GM23338 (cell line): Measurements from ENCODE around the gene ATAD3B. TPM values are rescaled to one million over a fixed set of nuclear protein-coding genes. Genes with fewer than 3 reads are reported as not detected.

Experiments used
- ATAC-seq: fragments of 200-7000 bp; cut with Tn5 transposase; 3 replicates; pipeline ENCODE4 v1.9.1; 2020
- DNase-seq: peaks from one replicate; pipeline ENCODE4 v3.0.0-alpha.2; 2015; ENCODE audit warnings: low spot score
- H2AFZ ChIP-seq: fragments of 200-600 bp; sonication (generic); 2 replicates; pipeline ENCODE4 v1.8.0; 2016; ENCODE audit warnings: antibody characterized with exemption, mild to moderate bottlenecking, moderate library complexity
- H3F3A ChIP-seq: fragments of 200-600 bp; sonication (generic); replicated peaks from 2 replicates; pipeline ENCODE4 v1.8.0; 2017; ENCODE audit warnings: antibody characterized with exemption, mixed run types, low read depth
- H3K27ac ChIP-seq: fragments of 200-600 bp; sonication (generic); 2 replicates; pipeline ENCODE4 v1.6.1; 2016; ENCODE audit warnings: low read depth
- H3K27me3 ChIP-seq: fragments of 200-600 bp; sonication (generic); 2 replicates; pipeline ENCODE4 v1.8.0; 2016; ENCODE audit warnings: mild to moderate bottlenecking, mixed run types, moderate library complexity; ENCODE audit not compliant: insufficient read depth
- H3K36me3 ChIP-seq: fragments of 200-600 bp; sonication (generic); 2 replicates; pipeline ENCODE4 v1.8.0; 2016; ENCODE audit warnings: mild to moderate bottlenecking; ENCODE audit not compliant: insufficient read depth
- H3K4me1 ChIP-seq: fragments of 200-600 bp; sonication (generic); 2 replicates; pipeline ENCODE4 v1.8.0; 2016; ENCODE audit warnings: mild to moderate bottlenecking, moderate library complexity; ENCODE audit not compliant: insufficient read depth
- H3K4me2 ChIP-seq: fragments of 200-600 bp; sonication (generic); 2 replicates; pipeline ENCODE4 v1.7.1; 2017; ENCODE audit warnings: mixed run types
- H3K4me3 ChIP-seq: fragments of 200-600 bp; sonication (generic); 2 replicates; pipeline ENCODE4 v1.6.1; 2016; ENCODE audit warnings: mixed run types
- H3K79me2 ChIP-seq: fragments of 200-600 bp; sonication (generic); replicated peaks from 2 replicates; pipeline ENCODE4 v1.8.0; 2017; ENCODE audit warnings: mild to moderate bottlenecking; ENCODE audit not compliant: insufficient read depth
- H3K9me2 ChIP-seq: fragments of 200-600 bp; sonication (generic); 2 replicates; pipeline ENCODE4 v1.8.0; 2017; ENCODE audit not compliant: insufficient read depth
- H4K20me1 ChIP-seq: fragments of 200-600 bp; sonication (generic); replicated peaks from 2 replicates; pipeline ENCODE4 v1.8.0; 2017; ENCODE audit warnings: mild to moderate bottlenecking; ENCODE audit not compliant: insufficient read depth
- H3K27ac Mint-ChIP-seq: 2 replicates; pipeline ENCODE4 v1.8.0; 2020; ENCODE audit warnings: inconsistent platforms, mild to moderate bottlenecking, moderate library complexity, mixed read lengths
- H3K27me3 Mint-ChIP-seq: 3 replicates; pipeline ENCODE4 v1.8.0; 2022; ENCODE audit warnings: low read depth, mild to moderate bottlenecking, moderate library complexity, mixed read lengths, inconsistent platforms; ENCODE audit not compliant: insufficient read depth, poor library complexity
- H3K36me3 Mint-ChIP-seq: 3 replicates; pipeline ENCODE4 v1.8.0; 2021; ENCODE audit warnings: low read depth, mild to moderate bottlenecking, inconsistent platforms, moderate library complexity, mixed read lengths
- H3K4me1 Mint-ChIP-seq: 3 replicates; pipeline ENCODE4 v1.8.0; 2020; ENCODE audit warnings: mild to moderate bottlenecking, inconsistent platforms, mixed read lengths
- H3K4me3 Mint-ChIP-seq: 3 replicates; pipeline ENCODE4 v1.8.0; 2021; ENCODE audit warnings: moderate library complexity, mild to moderate bottlenecking, inconsistent platforms, mixed read lengths
- H3K9me3 Mint-ChIP-seq: 3 replicates; pipeline ENCODE4 v1.8.0; 2020; ENCODE audit warnings: moderate library complexity, mild to moderate bottlenecking, inconsistent platforms, mixed read lengths
- EZH2phosphoT487 ChIP-seq: fragments of 200-600 bp; sonication (generic); IDR thresholded peaks from one replicate; pipeline ENCODE4 v1.8.1; 2018; ENCODE audit warnings: antibody characterized with exemption; ENCODE audit not compliant: unreplicated experiment
- JUNB ChIP-seq: IDR thresholded peaks from one replicate; pipeline ENCODE4 v1.6.1; 2016; ENCODE audit warnings: antibody characterized with exemption; ENCODE audit not compliant: unreplicated experiment
- NANOG ChIP-seq: IDR thresholded peaks from 2 replicates; pipeline ENCODE4 v1.6.1; 2016; ENCODE audit warnings: antibody characterized with exemption, borderline replicate concordance
- POLR2AphosphoS5 ChIP-seq: IDR thresholded peaks from 2 replicates; pipeline ENCODE4 v1.6.1; 2016; ENCODE audit warnings: antibody characterized with exemption, low read depth
- STAT1 ChIP-seq: IDR thresholded peaks from one replicate; pipeline ENCODE4 v1.6.1; 2016; ENCODE audit warnings: antibody characterized with exemption; ENCODE audit not compliant: unreplicated experiment
- ZNF114 ChIP-seq: fragments of 250-450 bp; sonication (Bioruptor Pico); IDR thresholded peaks from 2 replicates; pipeline ENCODE4 v1.5.0; 2020; ENCODE audit warnings: mild to moderate bottlenecking, moderate library complexity
- ZNF331 ChIP-seq: fragments of 250-450 bp; sonication (Bioruptor Pico); IDR thresholded peaks from 2 replicates; pipeline ENCODE4 v1.5.0; 2020; ENCODE audit warnings: low read depth, mild to moderate bottlenecking, moderate library complexity
- polyA plus RNA-seq: library from polyadenylated mRNA; unstranded; fragments of >200 nt; fragmentation: Nextera tagmentation; extraction: Ambion mirVana; gene quantifications from 2 replicates; pipeline ENCODE4 v1.2.1, GENCODE V29; 2016
- total RNA-seq: library from RNA; depleted of rRNA; stranded (reverse); fragments of >200 nt; shearing (Covaris generic); gene quantifications from 2 replicates; pipeline ENCODE4 v1.2.3, GENCODE V29; 2014
- TF ChIP-seq, protein P1 (sequence below): IDR thresholded peaks from one replicate; pipeline ENCODE4 v1.6.1; 2018; ENCODE audit warnings: antibody characterized with exemption; ENCODE audit not compliant: unreplicated experiment
- TF ChIP-seq, protein P2 (sequence below): fragments of 250-450 bp; sonication (Bioruptor Pico); IDR thresholded peaks from 2 replicates; pipeline ENCODE4 v1.5.0; 2020; ENCODE audit warnings: mild to moderate bottlenecking, moderate library complexity

ATAD3B gene
- total and polyA plus RNA-seq, 2 experiments from 2014 or later: 37.8 to 63.4 TPM

DNA sequence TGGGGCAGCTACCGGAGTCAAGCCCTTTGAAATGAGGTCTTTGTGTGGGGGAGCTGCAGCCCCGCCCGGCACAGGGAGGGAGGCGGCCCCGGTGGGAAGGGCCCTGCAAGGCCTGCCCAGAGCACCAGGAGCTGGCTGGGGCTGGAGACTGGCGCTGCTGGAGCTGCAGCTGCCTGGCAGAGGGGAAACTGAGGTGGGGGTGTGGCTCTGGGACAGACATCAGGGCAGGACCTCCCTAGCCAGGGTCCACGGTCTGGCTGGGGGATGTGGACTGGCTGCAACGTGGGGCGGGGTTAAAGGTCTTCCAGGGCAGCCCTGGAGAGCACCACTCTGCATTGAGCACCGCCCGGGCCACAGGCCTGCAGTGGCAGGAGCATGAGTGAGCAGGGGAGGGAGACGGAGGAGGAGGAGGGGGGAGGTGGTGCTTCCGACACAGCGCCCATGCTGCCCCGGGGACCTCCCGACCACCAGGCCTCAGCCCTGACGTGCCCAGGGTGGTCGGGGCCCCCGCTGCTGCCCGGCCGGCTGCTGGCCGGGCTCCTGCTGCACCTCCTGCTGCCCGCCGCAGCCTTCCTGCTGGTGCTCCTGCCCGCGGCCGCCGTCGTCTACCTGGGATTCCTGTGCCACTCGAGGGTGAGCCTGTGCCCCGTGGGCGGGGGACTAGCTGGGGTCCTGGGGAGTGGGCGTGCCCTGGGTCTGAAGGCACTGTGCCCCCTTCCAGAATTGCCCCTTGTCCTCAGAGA is 45.6 kb upstream of the ATAD3B start:
- TF ChIP-seq ZNF331 (CRISPR knock-in tag) (no peak), JUNB (no peak)

DNA sequence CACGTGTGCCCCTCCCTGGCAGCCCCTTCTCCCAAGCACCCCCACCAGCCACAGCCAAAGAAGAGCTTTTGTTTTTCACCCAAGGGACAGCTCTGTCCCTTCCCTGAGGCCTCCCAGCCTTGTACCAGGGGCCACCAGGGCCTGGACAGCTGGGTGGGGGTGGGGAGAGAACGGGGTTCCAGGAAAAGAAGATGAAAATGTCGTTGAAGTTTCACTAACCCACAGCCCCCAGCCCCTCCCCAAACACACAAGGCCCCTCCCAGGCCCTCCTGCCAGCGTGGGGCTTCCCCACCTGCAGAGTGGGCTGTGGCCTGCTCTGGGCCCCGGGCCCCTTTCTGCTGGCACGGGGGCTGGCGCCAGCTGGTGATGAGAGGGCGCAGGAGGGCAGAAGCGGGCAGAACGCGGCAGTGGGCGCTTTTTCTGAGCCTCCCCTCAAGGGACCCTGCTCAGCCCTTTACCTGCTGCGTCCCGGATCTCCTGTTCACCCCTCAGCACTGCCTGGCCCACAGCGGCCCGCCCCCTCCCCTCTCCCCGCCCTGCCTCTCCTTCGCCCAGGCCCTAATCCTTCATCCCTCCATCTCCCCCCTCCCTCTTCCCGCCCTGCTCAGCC is 45.0 kb upstream of the ATAD3B start:
- Mint-ChIP-seq H3K27ac (no peak overlapping the region), H3K36me3 (peaks cover 4% of the 10 kb centered on the region; the same call in 2 of the 3 replicates), H3K4me3 (peak overlapping the region; percentile 44; the same call in 2 of the 3 replicates), H3K27me3 (peaks cover 26% of the 10 kb centered on the region), H3K4me1 (peaks cover 46% of the 10 kb centered on the region), H3K9me3 (peaks cover 10% of the 10 kb centered on the region)
- no peak overlapping the region for H3K27ac ChIP-seq
- no peaks in the 10 kb centered on the region for H3K9me2 ChIP-seq
- peak overlapping the region; percentile 46 for H3K4me3 ChIP-seq
- DNase-seq (no peak), ATAC-seq (peak; percentile 4)
- H2AFZ ChIP-seq: no peak overlapping the region
- no peaks in the 10 kb centered on the region for H3K36me3 ChIP-seq
- H3K4me1 ChIP-seq: peaks cover 35% of the 10 kb centered on the region
- peak overlapping the region; percentile 72 for H3K4me2 ChIP-seq
- H3K27me3 ChIP-seq: no peaks in the 10 kb centered on the region
- H4K20me1 ChIP-seq: no peaks in the 10 kb centered on the region
- peaks cover 25% of the 10 kb centered on the region for H3F3A ChIP-seq
- H3K79me2 ChIP-seq: no peaks in the 10 kb centered on the region
- TF ChIP-seq, protein P1, sequence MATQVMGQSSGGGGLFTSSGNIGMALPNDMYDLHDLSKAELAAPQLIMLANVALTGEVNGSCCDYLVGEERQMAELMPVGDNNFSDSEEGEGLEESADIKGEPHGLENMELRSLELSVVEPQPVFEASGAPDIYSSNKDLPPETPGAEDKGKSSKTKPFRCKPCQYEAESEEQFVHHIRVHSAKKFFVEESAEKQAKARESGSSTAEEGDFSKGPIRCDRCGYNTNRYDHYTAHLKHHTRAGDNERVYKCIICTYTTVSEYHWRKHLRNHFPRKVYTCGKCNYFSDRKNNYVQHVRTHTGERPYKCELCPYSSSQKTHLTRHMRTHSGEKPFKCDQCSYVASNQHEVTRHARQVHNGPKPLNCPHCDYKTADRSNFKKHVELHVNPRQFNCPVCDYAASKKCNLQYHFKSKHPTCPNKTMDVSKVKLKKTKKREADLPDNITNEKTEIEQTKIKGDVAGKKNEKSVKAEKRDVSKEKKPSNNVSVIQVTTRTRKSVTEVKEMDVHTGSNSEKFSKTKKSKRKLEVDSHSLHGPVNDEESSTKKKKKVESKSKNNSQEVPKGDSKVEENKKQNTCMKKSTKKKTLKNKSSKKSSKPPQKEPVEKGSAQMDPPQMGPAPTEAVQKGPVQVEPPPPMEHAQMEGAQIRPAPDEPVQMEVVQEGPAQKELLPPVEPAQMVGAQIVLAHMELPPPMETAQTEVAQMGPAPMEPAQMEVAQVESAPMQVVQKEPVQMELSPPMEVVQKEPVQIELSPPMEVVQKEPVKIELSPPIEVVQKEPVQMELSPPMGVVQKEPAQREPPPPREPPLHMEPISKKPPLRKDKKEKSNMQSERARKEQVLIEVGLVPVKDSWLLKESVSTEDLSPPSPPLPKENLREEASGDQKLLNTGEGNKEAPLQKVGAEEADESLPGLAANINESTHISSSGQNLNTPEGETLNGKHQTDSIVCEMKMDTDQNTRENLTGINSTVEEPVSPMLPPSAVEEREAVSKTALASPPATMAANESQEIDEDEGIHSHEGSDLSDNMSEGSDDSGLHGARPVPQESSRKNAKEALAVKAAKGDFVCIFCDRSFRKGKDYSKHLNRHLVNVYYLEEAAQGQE: no peak
- TF ChIP-seq JUNB (no peak), POLR2AphosphoS5 (no peak), STAT1 (no peak), ZNF114 (CRISPR knock-in tag) (no peak), EZH2phosphoT487 (no peak), NANOG (no peak)
- TF ChIP-seq, protein P2, sequence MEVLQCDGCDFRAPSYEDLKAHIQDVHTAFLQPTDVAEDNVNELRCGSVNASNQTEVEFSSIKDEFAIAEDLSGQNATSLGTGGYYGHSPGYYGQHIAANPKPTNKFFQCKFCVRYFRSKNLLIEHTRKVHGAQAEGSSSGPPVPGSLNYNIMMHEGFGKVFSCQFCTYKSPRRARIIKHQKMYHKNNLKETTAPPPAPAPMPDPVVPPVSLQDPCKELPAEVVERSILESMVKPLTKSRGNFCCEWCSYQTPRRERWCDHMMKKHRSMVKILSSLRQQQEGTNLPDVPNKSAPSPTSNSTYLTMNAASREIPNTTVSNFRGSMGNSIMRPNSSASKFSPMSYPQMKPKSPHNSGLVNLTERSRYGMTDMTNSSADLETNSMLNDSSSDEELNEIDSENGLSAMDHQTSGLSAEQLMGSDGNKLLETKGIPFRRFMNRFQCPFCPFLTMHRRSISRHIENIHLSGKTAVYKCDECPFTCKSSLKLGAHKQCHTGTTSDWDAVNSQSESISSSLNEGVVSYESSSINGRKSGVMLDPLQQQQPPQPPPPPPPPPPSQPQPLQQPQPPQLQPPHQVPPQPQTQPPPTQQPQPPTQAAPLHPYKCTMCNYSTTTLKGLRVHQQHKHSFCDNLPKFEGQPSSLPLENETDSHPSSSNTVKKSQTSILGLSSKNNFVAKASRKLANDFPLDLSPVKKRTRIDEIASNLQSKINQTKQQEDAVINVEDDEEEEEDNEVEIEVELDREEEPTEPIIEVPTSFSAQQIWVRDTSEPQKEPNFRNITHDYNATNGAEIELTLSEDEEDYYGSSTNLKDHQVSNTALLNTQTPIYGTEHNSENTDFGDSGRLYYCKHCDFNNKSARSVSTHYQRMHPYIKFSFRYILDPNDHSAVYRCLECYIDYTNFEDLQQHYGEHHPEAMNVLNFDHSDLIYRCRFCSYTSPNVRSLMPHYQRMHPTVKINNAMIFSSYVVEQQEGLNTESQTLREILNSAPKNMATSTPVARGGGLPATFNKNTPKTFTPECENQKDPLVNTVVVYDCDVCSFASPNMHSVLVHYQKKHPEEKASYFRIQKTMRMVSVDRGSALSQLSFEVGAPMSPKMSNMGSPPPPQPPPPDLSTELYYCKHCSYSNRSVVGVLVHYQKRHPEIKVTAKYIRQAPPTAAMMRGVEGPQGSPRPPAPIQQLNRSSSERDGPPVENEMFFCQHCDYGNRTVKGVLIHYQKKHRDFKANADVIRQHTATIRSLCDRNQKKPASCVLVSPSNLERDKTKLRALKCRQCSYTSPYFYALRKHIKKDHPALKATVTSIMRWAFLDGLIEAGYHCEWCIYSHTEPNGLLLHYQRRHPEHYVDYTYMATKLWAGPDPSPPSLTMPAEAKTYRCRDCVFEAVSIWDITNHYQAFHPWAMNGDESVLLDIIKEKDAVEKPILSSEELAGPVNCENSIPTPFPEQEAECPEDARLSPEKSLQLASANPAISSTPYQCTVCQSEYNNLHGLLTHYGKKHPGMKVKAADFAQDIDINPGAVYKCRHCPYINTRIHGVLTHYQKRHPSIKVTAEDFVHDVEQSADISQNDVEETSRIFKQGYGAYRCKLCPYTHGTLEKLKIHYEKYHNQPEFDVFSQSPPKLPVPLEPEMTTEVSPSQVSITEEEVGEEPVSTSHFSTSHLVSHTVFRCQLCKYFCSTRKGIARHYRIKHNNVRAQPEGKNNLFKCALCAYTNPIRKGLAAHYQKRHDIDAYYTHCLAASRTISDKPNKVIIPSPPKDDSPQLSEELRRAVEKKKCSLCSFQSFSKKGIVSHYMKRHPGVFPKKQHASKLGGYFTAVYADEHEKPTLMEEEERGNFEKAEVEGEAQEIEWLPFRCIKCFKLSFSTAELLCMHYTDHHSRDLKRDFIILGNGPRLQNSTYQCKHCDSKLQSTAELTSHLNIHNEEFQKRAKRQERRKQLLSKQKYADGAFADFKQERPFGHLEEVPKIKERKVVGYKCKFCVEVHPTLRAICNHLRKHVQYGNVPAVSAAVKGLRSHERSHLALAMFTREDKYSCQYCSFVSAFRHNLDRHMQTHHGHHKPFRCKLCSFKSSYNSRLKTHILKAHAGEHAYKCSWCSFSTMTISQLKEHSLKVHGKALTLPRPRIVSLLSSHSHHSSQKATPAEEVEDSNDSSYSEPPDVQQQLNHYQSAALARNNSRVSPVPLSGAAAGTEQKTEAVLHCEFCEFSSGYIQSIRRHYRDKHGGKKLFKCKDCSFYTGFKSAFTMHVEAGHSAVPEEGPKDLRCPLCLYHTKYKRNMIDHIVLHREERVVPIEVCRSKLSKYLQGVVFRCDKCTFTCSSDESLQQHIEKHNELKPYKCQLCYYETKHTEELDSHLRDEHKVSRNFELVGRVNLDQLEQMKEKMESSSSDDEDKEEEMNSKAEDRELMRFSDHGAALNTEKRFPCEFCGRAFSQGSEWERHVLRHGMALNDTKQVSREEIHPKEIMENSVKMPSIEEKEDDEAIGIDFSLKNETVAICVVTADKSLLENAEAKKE (CRISPR knock-in tag): no peak

More for the DNA sequence above, 45.6 kb upstream of the ATAD3B start:
- H3K4me1 Mint-ChIP-seq: peaks cover 42% of the 10 kb centered on the region
- Histone ChIP-seq H3K4me2 (peak overlapping the region; percentile 72), H3K27ac (no peak overlapping the region), H4K20me1 (no peaks in the 10 kb centered on the region), H3K27me3 (no peaks in the 10 kb centered on the region), H3F3A (peaks cover 28% of the 10 kb centered on the region), H2AFZ (no peak overlapping the region), H3K4me1 (peaks cover 39% of the 10 kb centered on the region), H3K79me2 (no peaks in the 10 kb centered on the region), H3K9me2 (no peaks in the 10 kb centered on the region), H3K36me3 (no peaks in the 10 kb centered on the region), H3K4me3 (peak overlapping the region; percentile 46)
- H3K9me3 Mint-ChIP-seq: peaks cover 10% of the 10 kb centered on the region
- H3K36me3 Mint-ChIP-seq: peaks cover 4% of the 10 kb centered on the region; the same call in 2 of the 3 replicates
- DNase-seq (peak; percentile 69), ATAC-seq (peak; percentile 48)
- 0 out of 2 replicates have a peak overlapping the region, but pooled peaks have one; percentile 52 for H3K27ac Mint-ChIP-seq
- H3K4me3 Mint-ChIP-seq: peak overlapping the region; percentile 44
- H3K27me3 Mint-ChIP-seq: peaks cover 25% of the 10 kb centered on the region
